Natural killer cell (primary cell): ENCODE results near the gene PATJ. TPM values are rescaled to one million over a fixed set of nuclear protein-coding genes. Genes with fewer than 3 reads are reported as not detected.

Experiments
- ATAC-seq, 3 donors: fragments of 150-1000 bp in 2 of 3; fragments of 200-7000 bp in 1 of 3; cut with Tn5 transposase; 1 replicate in 1 of 3; 2 replicates in 2 of 3; pipeline ENCODE4 v1.10.0; 2021; ENCODE audit warnings: mild to moderate bottlenecking in 2 of 3, moderate library complexity in 2 of 3
- DNase-seq, 2 donors: peaks; one replicate each; pipeline versions ENCODE4 v3.0.0 to v3.0.0-alpha.2; 2013 to 2021; ENCODE audit warnings: mixed read lengths in 1 of 2
- H3K27ac ChIP-seq: one replicate; pipeline ENCODE4 v1.5.1; 2013; ENCODE audit warnings: mild to moderate bottlenecking, low read length
- H3K27me3 ChIP-seq: one replicate; pipeline ENCODE4 v1.6.1; 2013; ENCODE audit warnings: low read length; ENCODE audit not compliant: control insufficient read depth, insufficient read depth
- H3K36me3 ChIP-seq: one replicate; pipeline ENCODE4 v1.6.1; 2013; ENCODE audit warnings: low read length; ENCODE audit not compliant: control insufficient read depth, insufficient read depth
- H3K4me1 ChIP-seq: one replicate; pipeline ENCODE4 v1.6.1; 2013; ENCODE audit warnings: low read length; ENCODE audit not compliant: control insufficient read depth, insufficient read depth
- H3K4me3 ChIP-seq: one replicate; pipeline ENCODE4 v1.5.1; 2013; ENCODE audit warnings: low read length
- H3K9me3 ChIP-seq: one replicate; pipeline ENCODE4 v1.6.1; 2013; ENCODE audit warnings: low read length; ENCODE audit not compliant: control insufficient read depth, insufficient read depth
- H3K27ac Mint-ChIP-seq, 2 donors: one replicate each; pipeline ENCODE4 v1.8.0; 2022; ENCODE audit warnings: mild to moderate bottlenecking in 2 of 2, mixed read lengths in 2 of 2, moderate library complexity in 1 of 2
- H3K27me3 Mint-ChIP-seq, 2 donors: one replicate each; pipeline ENCODE4 v1.8.0; 2022; ENCODE audit warnings: low read depth in 2 of 2, mixed read lengths in 2 of 2
- H3K36me3 Mint-ChIP-seq: one replicate; pipeline ENCODE4 v1.8.0; 2022; ENCODE audit warnings: mixed read lengths
- H3K4me1 Mint-ChIP-seq, 2 donors: one replicate each; pipeline ENCODE4 v1.8.0; 2022; ENCODE audit warnings: mixed read lengths in 2 of 2
- H3K4me3 Mint-ChIP-seq: one replicate; pipeline ENCODE4 v1.8.0; 2022; ENCODE audit warnings: mild to moderate bottlenecking, moderate library complexity, mixed read lengths
- H3K9me3 Mint-ChIP-seq, 2 donors: one replicate each; pipeline ENCODE4 v1.8.0; 2022; ENCODE audit warnings: mixed read lengths in 2 of 2
- WGBS: methylation state at CpG from one replicate; pipeline ENCODE4 v1.1.7; 2013; ENCODE audit warnings: missing lambda C conversion rate; ENCODE audit not compliant: insufficient coverage; 5-methylcytosine and 5-hydroxymethylcytosine counted together
- intact Hi-C: fragments of 100-400 bp; cut with micrococcal nuclease; formaldehyde crosslinking; loops from one replicate; pipeline ENCODE4 v1.14.2; 2022
- total RNA-seq, 4 donors: library from RNA; stranded (reverse); fragments of 120-200 nt in 1 of 4; gene quantifications; one replicate each; pipeline versions ENCODE4 v1.2.3 to v1.2.4, GENCODE V29; 2013 to 2022
- TF ChIP-seq, protein P1 (sequence below): fragments of 200-600 bp; IDR thresholded peaks from one replicate; pipeline ENCODE4 v1.8.0; 2022; ENCODE audit warnings: antibody characterized with exemption

The PATJ gene
- total RNA-seq, 3 donors from 2014 or later (not counting 1 experiment from before 2014, with no cell fraction given) = 15.0 to 18.5 (median 16.7) TPM

DNA sequence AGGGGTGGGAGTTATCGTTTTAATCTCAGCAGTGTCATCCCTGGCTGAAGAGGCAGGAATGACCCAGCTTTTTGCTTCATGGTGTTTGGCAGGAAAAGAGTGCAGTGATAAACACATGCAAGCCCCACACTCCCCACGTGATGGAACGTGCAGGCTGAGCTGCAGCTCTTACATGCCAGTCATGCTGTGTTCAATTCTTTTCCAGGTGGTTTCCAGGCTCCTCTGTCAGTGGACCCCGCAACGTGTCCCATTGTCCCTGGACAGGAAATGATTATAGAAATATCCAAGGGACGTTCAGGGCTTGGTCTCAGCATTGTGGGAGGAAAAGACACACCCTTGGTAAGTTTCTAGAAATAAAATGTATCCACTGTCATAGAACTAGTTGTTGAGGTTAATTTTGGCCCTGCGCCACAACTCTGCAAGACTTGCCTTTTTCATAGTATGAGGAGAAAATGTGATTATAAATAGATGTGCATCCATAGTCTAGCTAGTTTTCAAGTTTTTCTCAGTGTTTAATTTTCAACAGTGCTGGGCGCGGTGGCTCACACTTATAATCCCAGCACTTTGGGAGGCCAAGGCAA is 342.1 kb downstream of the PATJ start:
- Histone ChIP-seq H3K27ac (no peak overlapping the region), H3K4me3 (no peak overlapping the region), H3K36me3 (no peaks in the 10 kb centered on the region), H3K4me1 (no peaks in the 10 kb centered on the region), H3K27me3 (no peaks in the 10 kb centered on the region), H3K9me3 (no peaks in the 10 kb centered on the region)
- no peaks in the 10 kb centered on the region for H3K36me3 Mint-ChIP-seq
- DNase-seq (no peak), ATAC-seq (no peak)
- H3K27ac Mint-ChIP-seq = no peak overlapping the region
- H3K9me3 Mint-ChIP-seq = no peaks in the 10 kb centered on the region
- intact Hi-C loops = loop anchor here (5.0 kb wide), 1 partner anchor 323 kb away; no protein-coding TSS in a partner anchor
- no peaks in the 10 kb centered on the region for H3K27me3 Mint-ChIP-seq
- H3K4me3 Mint-ChIP-seq = no peak overlapping the region
- H3K4me1 Mint-ChIP-seq = no peaks in the 10 kb centered on the region
- WGBS = 71% methylated on average over 9 of the region's 9 CpGs
- TF ChIP-seq, protein P1, sequence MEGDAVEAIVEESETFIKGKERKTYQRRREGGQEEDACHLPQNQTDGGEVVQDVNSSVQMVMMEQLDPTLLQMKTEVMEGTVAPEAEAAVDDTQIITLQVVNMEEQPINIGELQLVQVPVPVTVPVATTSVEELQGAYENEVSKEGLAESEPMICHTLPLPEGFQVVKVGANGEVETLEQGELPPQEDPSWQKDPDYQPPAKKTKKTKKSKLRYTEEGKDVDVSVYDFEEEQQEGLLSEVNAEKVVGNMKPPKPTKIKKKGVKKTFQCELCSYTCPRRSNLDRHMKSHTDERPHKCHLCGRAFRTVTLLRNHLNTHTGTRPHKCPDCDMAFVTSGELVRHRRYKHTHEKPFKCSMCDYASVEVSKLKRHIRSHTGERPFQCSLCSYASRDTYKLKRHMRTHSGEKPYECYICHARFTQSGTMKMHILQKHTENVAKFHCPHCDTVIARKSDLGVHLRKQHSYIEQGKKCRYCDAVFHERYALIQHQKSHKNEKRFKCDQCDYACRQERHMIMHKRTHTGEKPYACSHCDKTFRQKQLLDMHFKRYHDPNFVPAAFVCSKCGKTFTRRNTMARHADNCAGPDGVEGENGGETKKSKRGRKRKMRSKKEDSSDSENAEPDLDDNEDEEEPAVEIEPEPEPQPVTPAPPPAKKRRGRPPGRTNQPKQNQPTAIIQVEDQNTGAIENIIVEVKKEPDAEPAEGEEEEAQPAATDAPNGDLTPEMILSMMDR = no peak

DNA sequence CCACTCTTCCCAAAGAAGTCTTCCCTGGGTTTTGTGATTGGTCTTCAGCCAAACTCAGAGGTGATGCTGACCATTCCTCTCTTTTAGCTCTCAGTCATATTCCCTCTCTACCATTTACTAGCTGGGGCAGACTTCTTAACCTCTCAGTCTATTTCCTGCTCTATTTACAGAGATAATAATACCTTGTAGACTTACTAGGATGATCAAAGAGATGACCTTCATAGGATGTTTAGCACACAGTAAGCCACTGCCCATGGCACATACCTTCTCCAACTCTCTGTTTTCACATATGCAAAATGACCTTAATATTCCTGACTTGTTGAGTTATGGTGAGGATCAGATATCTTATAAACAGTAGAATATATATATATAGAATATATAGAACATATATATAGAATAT is 346.2 kb downstream of the PATJ start:
- intact Hi-C loops = no loop called here
- Histone ChIP-seq H3K27ac (no peak overlapping the region), H3K4me3 (no peak overlapping the region), H3K9me3 (no peaks in the 10 kb centered on the region), H3K4me1 (no peaks in the 10 kb centered on the region), H3K36me3 (no peaks in the 10 kb centered on the region), H3K27me3 (no peaks in the 10 kb centered on the region)
- DNase-seq (no peak), ATAC-seq (no peak)
- H3K27ac Mint-ChIP-seq = no peak overlapping the region
- H3K36me3 Mint-ChIP-seq = no peaks in the 10 kb centered on the region
- H3K4me3 Mint-ChIP-seq = no peak overlapping the region
- H3K9me3 Mint-ChIP-seq = no peaks in the 10 kb centered on the region
- H3K4me1 Mint-ChIP-seq = no peaks in the 10 kb centered on the region
- TF ChIP-seq, protein P1 = no peak
- no peaks in the 10 kb centered on the region for H3K27me3 Mint-ChIP-seq

DNA sequence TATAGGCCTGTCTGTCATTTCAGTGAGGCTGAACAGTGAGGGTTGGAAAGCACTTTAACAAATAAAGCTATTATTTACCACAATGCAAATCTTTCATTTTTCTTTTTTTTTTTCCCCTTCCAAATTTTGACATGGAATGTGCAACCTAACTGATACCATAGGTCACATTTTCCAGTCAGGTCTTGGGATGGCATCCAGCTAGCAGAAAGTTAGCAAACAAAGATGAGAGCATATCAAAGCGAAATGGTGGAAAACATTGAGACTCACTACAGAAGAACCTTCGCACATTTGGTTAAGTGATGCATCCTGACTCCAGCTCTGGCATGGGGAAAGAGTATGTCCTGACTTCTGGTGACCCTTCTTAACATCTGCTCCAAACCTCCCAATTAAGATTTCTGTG is 347.3 kb downstream of the PATJ start:
- H3K27ac ChIP-seq = no peak overlapping the region
- H3K36me3 Mint-ChIP-seq = no peaks in the 10 kb centered on the region
- H3K27ac Mint-ChIP-seq = no peak overlapping the region
- intact Hi-C loops = no loop called here
- H3K27me3 ChIP-seq = no peaks in the 10 kb centered on the region
- no peaks in the 10 kb centered on the region for H3K4me1 ChIP-seq
- no peak overlapping the region for H3K4me3 ChIP-seq
- DNase-seq = no peak
- no peaks in the 10 kb centered on the region for H3K4me1 Mint-ChIP-seq
- no peak for ATAC-seq
- H3K9me3 ChIP-seq = no peaks in the 10 kb centered on the region
- no peaks in the 10 kb centered on the region for H3K27me3 Mint-ChIP-seq
- H3K4me3 Mint-ChIP-seq = no peak overlapping the region
- WGBS = 94% methylated on average over 2 of the region's 2 CpGs
- TF ChIP-seq, protein P1 = no peak
- no peaks in the 10 kb centered on the region for H3K36me3 ChIP-seq
- H3K9me3 Mint-ChIP-seq = no peaks in the 10 kb centered on the region

DNA sequence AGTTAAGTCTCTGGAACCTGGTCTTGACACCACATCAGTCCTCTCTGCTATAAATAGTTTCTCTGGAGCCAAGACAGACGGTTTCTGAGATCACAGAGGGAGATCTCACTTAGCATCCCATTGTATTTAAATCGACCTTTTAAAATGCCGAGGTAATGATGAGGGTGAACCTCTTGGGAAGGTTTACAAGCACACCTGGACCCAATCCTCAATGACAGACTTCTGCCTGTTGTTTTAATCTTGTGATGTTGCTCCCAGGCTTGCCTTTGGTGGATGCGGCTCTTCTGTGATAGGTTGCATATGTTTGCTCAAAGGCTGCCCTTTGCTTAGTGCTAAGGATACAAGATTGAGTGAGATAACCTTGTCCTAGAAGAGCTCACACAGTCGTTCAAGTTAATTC is 347.7 kb downstream of the PATJ start:
- H3K36me3 ChIP-seq = no peaks in the 10 kb centered on the region
- no peaks in the 10 kb centered on the region for H3K27me3 ChIP-seq
- no peak overlapping the region for H3K27ac ChIP-seq
- 83% methylated on average over 5 of the region's 5 CpGs for WGBS
- Mint-ChIP-seq H3K36me3 (no peaks in the 10 kb centered on the region), H3K4me1 (no peaks in the 10 kb centered on the region), H3K27me3 (no peaks in the 10 kb centered on the region), H3K27ac (no peak overlapping the region), H3K4me3 (no peak overlapping the region), H3K9me3 (no peaks in the 10 kb centered on the region)
- TF ChIP-seq, protein P1 = no peak
- ATAC-seq (no peak), DNase-seq (no peak)
- intact Hi-C loops = no loop called here
- H3K4me3 ChIP-seq = no peak overlapping the region
- H3K9me3 ChIP-seq = no peaks in the 10 kb centered on the region
- no peaks in the 10 kb centered on the region for H3K4me1 ChIP-seq
